ENCODE measurements around the gene G6PC1.
"Not testable (repeated sequence)": the region's sequence is repeated elsewhere in the genome, so short reads cannot be mapped to it uniquely, and the experiment has no call there.

Gene G6PC1

GRCh38 chr17:42904110-42904469 lies 3.5 kb downstream of the G6PC1 start:
- no peak for DNase-seq

- no peak for DNase-seq
Measured at GRCh38 chr17:42906772-42907446, 6.3 kb downstream of the G6PC1 start.

- no peak for DNase-seq
Measured at GRCh38 chr17:42908872-42909700, 8.5 kb downstream of the G6PC1 start.

- no peak for DNase-seq
Measured at GRCh38 chr17:42913522-42913921, 12.9 kb downstream of the G6PC1 start.

DNA sequence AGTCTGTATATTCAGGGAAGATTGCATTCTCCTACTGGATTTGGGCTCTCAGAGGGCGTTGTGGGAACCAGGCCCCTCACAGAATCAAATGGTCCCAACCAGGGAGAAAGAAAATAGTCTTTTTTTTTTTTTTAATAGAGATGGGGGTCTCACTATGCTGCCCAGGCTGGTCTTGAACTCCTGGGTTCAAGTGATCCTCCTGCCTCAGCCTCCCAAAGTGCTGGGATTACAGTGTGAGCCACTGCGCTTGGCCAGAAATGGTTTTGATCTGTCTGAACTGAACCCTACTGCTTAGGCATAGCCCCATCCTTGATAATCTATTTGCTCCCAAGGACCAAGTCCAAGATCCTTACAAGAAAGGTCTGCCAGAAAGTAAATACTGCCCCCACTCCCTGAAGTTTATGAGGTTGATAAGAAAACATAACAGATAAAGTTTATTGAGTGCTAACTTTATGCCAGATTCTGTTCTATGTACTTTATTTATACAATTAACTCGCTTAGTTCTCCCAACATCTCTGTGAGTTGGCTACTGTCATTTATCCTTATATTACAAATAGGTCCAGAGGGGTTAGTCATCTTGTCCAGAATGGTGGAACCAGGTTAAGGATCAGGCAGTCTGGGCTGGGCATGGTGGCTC lies 13.5 kb downstream of the G6PC1 start:
- DNase-seq = no peak

- DNase-seq = not testable (repeated sequence)
Measured at GRCh38 chr17:42915288-42915687, 14.7 kb downstream of the G6PC1 start.

DNA sequence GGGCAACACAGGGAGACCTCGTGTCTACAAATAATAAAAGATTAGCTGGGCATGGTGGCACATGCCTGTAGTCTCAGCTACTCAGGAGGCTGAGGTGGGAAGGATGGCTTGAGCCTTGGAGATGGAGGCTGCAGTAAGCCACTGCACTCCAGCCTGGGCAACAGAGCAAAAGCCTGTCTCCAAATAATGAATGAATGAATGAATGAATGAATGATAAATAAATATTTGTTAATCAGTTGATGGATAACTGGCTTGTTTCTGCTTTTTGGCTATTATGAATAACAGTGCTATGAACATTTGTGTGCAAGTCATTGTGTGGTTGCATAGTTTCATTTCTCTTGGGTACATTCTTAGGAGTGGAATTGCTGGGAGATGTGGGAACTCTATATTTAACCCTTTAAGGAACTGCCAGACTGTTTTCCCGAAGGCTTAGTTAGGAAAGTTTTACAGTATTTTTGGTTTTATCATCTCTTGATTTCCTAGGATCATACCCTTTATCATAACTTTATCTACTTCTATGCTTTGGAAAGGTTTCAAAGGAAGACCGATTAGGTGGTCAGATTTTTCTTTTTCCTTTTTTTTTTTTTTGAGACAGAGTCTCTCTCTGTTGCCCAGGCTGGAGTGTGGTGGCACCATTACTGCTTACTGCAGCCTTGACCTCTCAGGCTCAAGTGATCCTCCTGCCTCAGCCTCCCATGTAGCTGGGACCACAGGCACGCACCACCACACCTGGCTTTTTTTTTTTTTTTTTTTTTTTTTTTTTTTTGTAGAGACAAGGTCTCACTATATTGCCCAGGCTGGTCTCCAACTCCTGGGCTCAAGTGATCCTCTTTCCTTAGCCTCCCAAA lies 16.0 kb downstream of the G6PC1 start:
- DNase-seq = not testable (repeated sequence)

- no peak for DNase-seq
Measured at GRCh38 chr17:42917236-42917603, 16.6 kb downstream of the G6PC1 start.

- no peak for DNase-seq
Measured at GRCh38 chr17:42918902-42919521, 18.4 kb downstream of the G6PC1 start.

DNA sequence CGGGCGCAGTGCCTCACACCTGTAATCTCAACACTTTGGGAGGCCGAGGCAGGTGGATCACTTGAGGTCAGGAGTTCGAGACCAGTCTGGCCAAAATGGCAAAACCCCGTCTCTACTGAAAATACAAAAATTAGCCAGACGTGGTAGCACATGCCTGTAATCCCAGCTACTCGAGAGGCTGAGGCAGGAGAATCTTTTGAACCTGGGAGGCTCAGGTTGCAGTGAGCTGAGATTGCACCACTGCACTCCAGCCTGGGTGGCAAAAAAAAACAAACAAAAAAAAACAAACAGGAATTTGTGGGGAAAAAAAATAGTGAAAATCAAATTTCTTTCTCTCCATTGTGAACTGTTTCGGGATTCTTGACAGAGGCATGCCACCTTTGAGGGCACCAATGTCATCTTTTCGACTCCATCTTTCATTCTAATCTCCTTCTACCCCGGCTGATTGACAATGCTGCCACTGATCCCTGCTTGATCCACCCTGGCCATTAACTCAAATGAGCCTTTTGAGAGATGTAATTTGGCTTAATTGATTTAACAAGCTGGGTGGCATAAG lies 19.0 kb downstream of the G6PC1 start:
- not testable (repeated sequence) for DNase-seq

DNA sequence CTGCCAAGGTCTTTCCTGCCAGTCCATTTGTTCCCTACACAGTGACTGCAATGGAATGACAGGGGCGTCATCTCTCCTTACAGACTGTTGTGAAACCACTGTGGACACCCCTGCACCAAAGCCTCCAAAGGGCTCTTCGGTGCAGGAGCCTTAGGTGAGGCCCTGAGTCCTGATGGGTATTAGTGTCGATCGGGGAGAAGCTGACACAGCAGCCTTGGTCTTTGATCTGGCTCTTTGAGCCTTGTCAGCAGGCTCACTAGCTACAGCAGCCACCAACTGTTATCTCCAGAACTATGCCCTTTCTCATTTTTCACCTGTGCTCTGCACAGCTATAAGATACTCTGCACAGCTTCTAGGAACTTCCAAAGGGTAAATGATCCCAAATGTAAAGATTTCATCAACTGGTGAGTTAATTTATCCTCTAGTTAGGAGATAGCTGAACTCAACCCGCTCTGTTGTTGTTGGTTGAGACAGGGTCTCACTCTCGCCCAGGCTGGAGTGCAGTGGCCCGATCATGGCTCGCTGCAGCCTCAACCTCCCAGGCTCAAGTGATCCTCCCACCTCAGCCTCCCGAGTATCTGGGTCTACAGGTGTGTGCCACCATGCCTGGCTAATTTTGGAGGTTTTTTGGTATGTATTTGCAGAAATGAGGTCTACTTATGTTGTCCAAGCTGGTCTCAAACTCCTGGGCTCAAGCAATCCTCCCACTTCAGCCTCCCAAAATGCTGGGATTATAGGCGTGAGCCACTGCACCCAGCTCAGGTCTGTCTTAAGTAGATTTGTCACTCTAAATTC lies 19.7 kb downstream of the G6PC1 start:
- no peak for DNase-seq

DNA sequence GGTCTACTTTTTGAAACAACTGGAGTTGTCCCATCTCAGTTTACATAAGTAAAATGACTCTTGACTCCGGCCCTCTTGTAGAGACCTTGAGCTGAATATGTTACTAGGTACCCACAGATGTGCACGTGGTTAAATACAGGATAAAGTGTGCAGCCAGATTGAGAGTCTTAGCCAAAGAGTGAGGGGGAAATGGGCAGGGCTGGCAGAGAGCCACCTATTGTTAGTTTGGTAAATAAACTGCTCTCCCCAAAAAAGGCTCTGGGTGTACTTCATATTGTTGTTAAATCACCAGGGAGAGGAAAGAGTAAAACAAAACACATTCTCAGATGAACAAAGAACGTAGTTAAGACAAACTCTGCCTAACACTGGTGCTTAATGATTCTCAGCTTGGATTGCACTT lies 20.3 kb downstream of the G6PC1 start:
- no peak for DNase-seq

- no peak for DNase-seq
Measured at GRCh38 chr17:42922294-42922693, 21.7 kb downstream of the G6PC1 start.

DNA sequence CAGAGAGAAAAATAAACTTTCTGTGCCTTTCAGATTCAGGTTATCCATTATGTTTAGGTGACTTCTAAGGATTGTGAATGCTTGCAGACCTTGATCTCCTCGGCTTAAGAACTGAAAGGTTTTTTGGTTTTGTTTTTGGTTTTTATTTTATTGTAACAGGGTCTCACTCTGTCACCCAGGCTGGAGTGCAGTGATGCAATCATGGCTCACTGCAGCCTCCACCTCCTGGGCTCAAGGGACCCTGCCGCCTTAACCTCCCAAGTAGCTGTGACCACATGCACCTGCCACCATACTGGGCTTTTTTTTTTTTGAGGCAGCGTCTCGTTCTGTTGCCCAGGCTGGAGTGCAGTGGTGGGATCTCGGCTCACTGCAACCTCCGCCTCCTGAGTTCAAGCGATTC lies 22.9 kb downstream of the G6PC1 start:
- DNase-seq = not testable (repeated sequence)

- no peak for DNase-seq
Measured at GRCh38 chr17:42924891-42925290, 24.3 kb downstream of the G6PC1 start.

- DNase-seq = no peak
Measured at GRCh38 chr17:42928714-42929496, 28.3 kb downstream of the G6PC1 start.

GRCh38 chr17:42929497-42929844 lies 28.9 kb downstream of the G6PC1 start:
- no peak for DNase-seq

DNA sequence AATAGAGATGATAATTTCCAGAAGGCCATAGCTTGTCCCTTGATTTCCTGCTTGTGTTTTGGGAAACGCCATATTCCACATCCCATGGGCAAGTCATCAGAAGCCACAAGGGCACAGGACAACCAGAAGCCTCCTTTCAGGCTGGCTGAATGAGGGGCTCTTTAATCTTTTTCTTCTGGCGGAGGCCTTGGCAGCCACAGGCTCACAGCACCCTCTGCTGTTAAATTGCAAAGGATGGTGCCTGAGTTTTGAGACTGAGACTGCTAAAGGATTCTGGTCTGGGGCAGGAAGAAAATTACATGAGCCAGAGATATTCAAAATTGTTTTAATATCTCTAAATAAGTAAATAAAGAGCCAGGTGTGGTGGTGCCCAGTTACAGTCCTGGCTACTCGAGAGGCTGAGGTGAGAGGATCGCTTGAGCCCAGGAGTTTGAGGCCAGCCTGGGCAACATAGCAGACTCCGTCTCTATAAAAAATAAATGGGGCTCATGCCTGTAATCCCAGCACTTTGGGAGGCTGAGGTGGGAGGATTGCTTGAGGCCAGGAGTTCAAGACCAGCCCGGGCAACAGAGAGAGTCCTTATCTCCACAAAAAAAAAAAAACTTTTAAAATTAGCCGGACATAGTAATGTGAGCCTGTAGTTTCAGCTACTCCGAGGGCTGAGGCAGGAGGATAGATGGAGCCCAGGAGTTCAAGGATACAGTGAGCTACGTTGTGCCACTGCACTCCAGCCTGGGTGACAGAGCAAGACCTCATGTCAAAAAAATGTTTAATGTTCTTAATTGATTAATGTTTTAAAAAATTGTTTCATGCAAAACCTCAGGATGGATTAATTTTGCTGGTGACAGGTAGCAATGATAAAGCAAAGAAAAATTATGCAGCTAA lies 37.4 kb downstream of the G6PC1 start:
- DNase-seq = no peak

DNA sequence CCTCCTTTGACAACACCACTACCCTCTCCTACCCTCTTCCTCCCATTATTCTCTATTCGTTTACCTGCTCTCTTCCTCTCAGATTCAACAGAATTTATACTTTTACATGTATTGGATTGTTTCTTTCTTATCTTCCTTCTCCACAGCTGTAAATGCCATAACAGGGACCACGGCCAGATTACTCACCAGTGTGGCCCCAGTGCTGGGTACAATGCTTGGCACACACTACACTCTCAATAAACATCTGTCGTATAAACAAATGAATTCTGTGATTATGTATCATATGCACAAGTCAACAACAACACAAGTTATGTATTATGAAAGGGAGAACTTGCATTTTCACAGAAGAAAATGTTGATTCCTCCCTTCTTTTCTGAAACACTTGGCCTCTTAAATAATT lies 43.6 kb downstream of the G6PC1 start:
- DNase-seq = no peak

- DNase-seq = no peak
Measured at GRCh38 chr17:42946812-42947211, 46.2 kb downstream of the G6PC1 start.

Data from NCI-H2171 (cell line).